C4-2B (cell line): ENCODE data around the gene SHROOM1.

Experiments
- CTCF ChIP-seq: fragments of 450-650 bp; conservative IDR thresholded peaks from 2 replicates; pipeline ENCODE4 v1.5.1; 2017; ENCODE audit warnings: mild to moderate bottlenecking
- ZFX ChIP-seq: fragments of 450-650 bp; IDR thresholded peaks from 2 replicates; pipeline ENCODE4 v1.6.1; 2017

DNA sequence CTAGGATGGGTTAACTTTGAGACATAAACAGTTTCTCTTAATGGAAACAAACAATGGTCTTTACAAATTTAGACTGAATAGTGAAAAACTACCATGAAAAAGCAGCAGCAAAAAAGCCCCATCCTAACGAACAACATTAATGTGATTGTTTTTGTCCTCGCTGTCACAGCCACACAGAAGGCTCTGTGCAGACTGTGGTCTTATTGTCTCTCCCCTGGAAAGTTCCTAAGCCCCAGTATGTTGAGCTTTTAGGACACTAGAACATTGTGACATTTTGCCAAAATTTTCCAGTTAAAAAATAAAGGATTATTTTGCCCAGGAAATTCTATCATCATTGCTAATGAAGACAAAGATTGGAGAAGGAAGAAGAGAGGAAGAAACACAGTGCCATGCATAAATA, 29.9 kb downstream of the SHROOM1 start:
- TF ChIP-seq CTCF, result no peak
- no peak for TF ChIP-seq ZFX
